T-helper 9 cell (primary cell): ENCODE data around the gene CEP170.
"Not testable (repeated sequence)": the region's sequence is repeated elsewhere in the genome, so short reads cannot be mapped to it uniquely, and the experiment has no call there.

Experiments
- DNase-seq: peaks from one replicate; pipeline ENCODE4 v3.0.0-alpha.2; 2020

Gene CEP170

DNA sequence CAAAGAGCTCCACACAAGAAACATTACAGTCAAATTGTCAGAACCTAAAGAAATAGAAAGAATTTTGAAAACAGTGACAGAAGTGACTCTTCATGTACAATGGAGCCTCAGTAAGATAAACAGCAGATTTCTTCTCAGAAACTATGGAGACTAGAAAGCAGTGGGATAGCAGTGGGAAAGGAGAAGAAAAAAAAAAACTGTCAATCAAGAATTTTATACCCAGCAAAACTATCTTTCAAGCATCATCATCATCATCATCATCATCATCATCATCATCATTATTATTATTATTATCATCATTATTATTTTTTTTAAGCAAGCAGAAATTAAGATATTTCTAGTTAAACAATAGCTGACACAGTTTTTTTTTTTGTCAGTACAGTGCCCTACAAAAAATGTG lies 24.2 kb downstream of the CEP170 start:
- DNase-seq: no peak

- DNase-seq: no peak
These were observed 25.6 kb downstream of the CEP170 start for GRCh38 chr1:243229526-243229925.

- no peak for DNase-seq
These were observed 27.5 kb downstream of the CEP170 start for GRCh38 chr1:243227622-243228021.

- no peak for DNase-seq
These were observed 37.0 kb downstream of the CEP170 start for GRCh38 chr1:243218059-243218458.

DNA sequence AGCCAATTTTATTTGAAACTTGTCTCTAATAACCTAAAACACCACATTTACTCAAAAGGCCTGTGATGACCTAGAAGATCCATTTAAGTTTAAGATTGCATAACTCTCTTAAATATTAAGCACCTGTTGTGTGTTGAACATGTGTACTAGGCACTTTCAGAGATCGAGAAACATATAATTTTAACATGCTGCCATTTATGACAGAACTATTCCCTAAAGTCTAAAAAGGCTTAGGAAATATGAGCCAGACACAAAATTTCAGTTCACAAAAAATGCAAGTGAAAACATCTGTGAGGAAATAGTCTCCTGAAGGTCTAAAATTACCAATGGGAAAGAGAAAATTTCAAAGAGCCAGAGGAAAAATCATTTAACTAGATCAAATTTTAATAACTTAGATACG lies 37.7 kb downstream of the CEP170 start:
- no peak for DNase-seq

DNA sequence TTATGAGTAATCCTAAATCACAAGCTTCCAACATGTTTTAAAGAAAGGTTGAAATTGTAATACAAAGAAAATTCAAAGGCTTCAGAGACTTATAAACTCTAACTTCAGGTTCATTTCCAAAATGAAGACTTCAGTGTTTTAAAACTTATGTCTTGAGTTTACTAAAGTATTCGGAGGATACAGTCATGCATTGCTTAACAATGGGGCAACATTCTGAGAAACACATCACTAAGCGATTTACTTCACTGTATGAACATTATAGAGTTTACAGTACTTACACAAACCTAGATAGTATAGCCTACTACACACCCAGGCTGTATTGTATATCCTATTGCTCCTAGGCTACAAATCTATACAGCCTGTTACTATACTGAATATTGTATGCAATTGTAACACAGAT lies 38.3 kb downstream of the CEP170 start:
- DNase-seq: no peak

DNA sequence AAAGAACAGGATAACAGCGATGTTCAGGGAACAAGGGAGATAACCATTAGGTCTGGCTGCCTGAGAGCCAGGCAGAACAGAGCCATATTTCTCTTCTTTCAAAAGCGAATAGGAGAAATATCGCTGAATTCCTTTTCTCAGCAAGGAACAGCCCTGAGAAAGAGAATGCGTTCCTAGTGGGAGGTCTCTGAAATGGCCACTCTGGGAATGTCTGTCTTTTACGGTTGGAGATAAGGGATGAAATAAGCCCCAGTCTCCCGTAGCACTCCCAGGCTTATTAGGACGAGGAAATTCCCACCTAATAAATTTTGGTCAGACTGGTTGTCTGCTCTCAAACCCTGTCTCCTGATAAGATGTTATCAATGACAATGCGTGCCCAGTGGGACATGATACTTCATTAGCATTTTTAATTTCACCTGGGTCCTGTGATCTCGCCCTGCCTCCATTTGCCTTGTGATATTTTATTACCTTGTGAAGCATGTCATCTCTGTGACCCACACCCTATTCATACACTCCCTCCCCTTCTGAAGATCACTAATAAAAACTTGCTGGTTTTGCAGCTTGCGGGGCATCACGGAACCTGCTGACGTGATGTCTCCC lies 39.7 kb downstream of the CEP170 start:
- DNase-seq: not testable (repeated sequence)

DNA sequence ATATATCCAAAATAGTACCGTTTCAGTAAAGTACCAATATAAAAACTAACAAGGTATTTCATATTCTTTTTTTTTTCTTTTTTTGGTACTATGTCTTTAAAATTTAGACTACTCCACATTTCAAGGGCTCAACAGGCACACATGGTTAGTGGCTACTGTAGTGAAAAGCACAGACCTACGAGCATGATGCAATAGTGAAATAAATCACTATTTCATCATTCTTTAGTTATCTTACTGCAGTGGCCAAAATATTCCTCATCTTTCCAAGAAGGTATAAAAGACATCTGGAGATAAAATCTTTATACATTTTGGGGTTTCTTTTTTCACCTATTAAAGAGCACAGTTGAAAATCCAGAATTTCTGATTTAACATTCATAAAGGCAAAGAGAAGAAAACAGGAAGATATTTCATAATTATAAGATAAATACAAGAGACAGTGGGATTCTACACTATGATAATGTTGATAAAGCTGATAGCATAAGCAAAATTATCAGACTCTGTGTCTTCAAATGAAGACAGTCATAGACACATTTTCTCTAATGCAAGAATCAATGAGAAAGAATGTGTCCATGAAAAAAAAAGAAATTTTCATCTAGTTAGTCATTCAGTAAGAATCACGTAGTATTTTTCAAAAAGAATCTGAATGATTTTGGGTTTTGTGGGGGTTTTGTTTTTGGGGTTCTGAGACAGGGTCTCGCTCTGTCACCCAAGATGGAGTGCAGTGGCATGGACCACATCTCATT lies 41.9 kb downstream of the CEP170 start:
- no peak for DNase-seq

GRCh38 chr1:243211984-243212383 lies 43.1 kb downstream of the CEP170 start:
- DNase-seq: not testable (repeated sequence)

DNA sequence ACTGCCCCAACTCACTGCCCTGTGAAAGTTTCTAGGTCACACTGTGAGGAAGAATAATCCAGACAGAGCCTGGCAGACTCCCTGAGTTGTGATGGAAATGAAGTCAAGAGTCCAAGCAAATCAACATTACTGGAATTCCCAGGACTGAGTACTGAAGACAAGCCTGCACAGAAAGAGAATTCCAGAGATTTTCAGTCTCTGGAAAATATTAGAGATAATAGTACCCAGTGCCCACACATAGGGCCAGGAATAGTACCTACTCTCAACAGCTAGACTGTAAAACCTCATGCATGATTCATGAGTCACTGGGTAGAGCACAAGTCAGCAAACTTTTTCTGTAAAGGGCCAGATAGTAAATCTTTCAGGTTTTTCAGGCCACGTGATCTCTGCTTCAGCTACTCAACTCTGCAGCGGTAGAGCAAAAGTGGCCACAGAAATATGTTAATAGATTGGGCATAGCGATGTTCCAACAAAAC lies 50.0 kb downstream of the CEP170 start:
- not testable (repeated sequence) for DNase-seq

DNA sequence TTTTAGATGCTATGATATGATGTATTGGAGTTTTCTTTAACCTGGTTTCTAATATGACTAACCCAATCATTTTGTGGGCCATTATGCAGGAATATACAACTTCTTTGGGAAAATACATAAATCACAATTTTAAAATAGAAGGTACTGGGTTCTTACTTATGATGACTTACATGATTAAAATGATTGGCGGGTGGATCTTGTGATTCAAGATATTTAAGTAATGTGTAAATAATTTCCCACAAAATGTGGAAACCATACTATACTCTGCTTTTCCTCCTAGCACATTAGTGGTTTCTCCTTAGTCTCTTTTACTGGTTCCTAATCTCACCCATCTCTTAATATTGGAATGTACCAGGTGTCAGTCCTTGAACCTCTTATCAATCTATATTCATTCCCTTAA lies 50.7 kb downstream of the CEP170 start:
- not testable (repeated sequence) for DNase-seq

GRCh38 chr1:243203196-243203595 lies 51.9 kb downstream of the CEP170 start:
- not testable (repeated sequence) for DNase-seq

GRCh38 chr1:243201316-243201715 lies 53.8 kb downstream of the CEP170 start:
- not testable (repeated sequence) for DNase-seq

DNA sequence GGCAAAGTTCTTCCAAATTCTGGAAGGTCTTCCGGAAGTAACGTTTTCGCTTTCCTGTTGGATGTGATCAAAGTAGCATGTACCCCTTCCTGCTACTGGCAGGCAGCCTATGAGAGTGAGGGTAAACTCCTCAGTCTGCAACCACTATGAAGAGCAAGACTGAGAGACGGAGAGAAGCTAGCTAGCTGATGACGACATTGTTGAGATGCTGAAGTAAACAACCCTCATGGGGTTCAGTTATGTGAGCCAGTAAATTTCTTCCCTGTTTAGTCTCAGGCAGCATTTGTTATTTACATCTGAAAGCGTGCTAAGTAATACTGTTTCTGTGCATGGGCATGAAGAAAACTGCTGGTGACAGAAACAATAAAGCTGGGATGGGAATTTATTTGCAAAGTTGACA lies 57.6 kb downstream of the CEP170 start:
- DNase-seq: not testable (repeated sequence)

DNA sequence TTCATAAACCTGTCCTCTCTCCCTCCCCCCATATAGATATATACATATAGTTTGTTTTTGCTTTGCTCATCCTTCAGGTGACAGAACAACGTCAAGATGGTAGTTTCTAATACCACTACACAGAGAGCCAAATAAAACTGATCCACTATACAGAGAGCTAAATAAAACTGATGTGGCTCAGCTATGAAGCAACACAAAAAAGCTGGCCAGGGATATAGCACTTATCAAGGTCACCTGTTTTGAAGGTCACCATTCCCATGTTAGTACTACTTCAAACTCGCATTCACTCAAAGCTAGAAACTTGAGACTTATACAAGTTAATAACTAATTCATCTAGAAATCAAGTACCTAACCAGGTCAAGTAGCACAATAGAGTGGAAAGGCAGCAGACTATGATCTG lies 61.8 kb downstream of the CEP170 start:
- DNase-seq: not testable (repeated sequence)

DNA sequence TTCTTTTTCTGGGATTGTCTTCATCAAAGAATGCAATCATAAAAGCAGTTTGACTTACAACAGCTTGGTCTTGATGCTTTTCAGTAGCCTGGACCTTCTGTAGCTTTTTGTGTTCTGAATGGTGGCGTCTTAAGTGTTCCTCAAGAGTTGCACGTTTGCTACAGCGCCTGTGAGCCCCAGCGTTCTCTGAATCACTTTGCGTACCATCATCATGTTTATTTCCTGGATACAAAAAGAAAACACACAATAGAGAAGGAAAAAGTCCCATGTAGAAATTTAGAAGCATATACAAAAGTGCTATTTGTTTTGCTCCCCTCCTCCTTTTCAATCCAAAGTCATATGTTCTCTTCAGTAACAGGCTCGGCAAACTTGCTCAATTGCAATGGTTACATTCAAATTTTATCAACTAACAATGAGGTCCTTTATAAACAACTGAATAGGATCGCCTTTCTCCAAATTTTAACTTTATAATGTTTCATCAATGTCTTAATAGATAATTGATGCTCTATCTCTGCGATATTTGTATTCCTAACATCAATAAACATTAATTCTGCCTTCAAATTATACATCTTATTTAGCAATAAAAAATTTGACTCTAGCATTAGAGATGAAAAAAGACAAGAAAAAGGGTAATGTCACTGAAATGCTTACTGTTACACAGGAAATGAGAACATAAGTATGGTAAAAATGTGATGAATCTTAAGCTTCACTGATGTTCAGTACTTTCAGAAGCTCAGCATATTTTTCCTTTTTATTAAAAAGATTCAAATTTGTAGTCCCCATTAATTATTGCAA lies 68.7 kb downstream of the CEP170 start:
- DNase-seq: not testable (repeated sequence)

DNA sequence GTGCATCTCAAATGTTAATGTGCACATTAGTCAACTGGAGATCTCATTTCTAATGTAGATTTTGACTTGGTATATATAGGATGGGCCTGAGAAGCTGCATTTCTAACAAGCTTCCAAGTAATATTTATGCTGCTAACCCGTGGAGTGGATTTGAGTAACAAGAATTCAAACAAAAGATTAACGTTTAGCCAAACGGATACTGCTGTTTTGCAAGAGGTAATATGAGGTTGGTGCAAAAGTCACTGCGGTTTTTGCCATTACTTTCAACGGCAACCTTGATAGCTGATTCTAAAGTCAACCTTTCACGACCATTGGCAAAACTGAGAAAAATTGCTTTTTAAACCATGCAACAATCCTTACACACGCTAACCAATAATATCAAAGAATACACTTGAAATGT lies 70.3 kb downstream of the CEP170 start:
- not testable (repeated sequence) for DNase-seq

DNA sequence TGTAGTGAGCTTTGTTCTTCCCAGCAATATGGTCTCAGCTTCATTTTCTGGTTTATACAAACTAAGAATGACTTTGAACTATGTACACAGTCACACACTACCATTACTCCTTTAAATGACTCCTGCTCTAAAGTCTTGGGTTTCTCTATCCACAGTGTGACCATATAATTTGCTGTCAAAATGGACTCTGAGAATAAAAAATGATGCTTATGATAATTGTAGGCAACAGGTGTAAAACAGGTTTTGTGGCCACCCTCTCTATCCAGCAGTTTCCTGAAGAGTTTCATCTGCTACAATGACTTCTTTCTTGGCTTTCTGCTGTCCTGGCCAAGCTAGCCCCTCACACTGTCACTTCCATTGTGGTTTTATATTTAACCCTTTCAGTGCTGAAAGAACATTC lies 71.4 kb downstream of the CEP170 start:
- DNase-seq: not testable (repeated sequence)

- DNase-seq: not testable (repeated sequence)
These were observed 71.9 kb downstream of the CEP170 start for GRCh38 chr1:243183176-243183575.

- DNase-seq: no peak
These were observed 75.4 kb downstream of the CEP170 start for GRCh38 chr1:243179720-243180119.

GRCh38 chr1:243177792-243178191 lies 77.3 kb downstream of the CEP170 start:
- DNase-seq: not testable (repeated sequence)

- not testable (repeated sequence) for DNase-seq
These were observed 81.2 kb downstream of the CEP170 start for GRCh38 chr1:243173758-243174369.

DNA sequence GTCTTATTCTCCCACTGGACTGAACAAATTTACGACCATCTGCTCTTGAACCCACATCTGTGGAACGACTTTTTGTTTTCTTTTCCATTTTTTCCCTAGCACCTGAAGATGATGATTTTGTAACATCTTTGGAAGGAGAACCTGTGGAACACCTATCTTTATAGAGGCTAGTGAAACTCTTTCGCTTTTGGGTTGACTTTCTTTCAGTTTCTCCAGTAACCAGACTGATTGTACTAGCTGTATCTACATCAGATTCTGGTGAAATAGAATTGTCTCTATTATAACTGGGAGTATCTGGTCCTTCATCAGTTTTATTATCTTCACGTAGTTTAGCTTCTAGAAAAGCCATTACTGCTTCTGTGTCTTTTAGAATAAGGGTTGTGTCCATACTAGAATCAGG lies 90.2 kb downstream of the CEP170 start:
- not testable (repeated sequence) for DNase-seq
